ENCODE data around the gene PAOX.

PAOX gene

GRCh38 chr10:133399123-133399601 lies 20.1 kb downstream of the PAOX start:
- no peak for TF ChIP-seq CTCF (IDR thresholded peaks at IDR 0.05; ENCODE audit: low read depth, low read length, missing control alignments)
- no peak for DNase-seq (ENCODE audit: low read depth)
- no peak overlapping the region for H3K4me3 ChIP-seq (ENCODE audit: low read depth, low read length)
- in situ Hi-C loops (cut with HindIII; ENCODE audit: low sequenced_read_pairs): no loop called here

GRCh38 chr10:133400624-133401424 lies 21.8 kb downstream of the PAOX start:
- no peak for DNase-seq (ENCODE audit: low read depth)
- no peak overlapping the region for H3K4me3 ChIP-seq (ENCODE audit: low read depth, low read length)
- no peak for TF ChIP-seq CTCF (IDR thresholded peaks at IDR 0.05; ENCODE audit: low read depth, low read length, missing control alignments)
- in situ Hi-C loops (cut with HindIII; ENCODE audit: low sequenced_read_pairs): no loop called here

GRCh38 chr10:133401500-133401899 lies 22.4 kb downstream of the PAOX start:
- no peak for TF ChIP-seq CTCF (IDR thresholded peaks at IDR 0.05; ENCODE audit: low read depth, low read length, missing control alignments)
- H3K4me3 ChIP-seq (ENCODE audit: low read depth, low read length): no peak overlapping the region
- in situ Hi-C loops (cut with HindIII; ENCODE audit: low sequenced_read_pairs): no loop called here
- no peak for DNase-seq (ENCODE audit: low read depth)

GRCh38 chr10:133401981-133402725 lies 23.1 kb downstream of the PAOX start:
- no peak overlapping the region for H3K4me3 ChIP-seq (ENCODE audit: low read depth, low read length)
- no peak for DNase-seq (ENCODE audit: low read depth)
- in situ Hi-C loops (cut with HindIII; ENCODE audit: low sequenced_read_pairs): no loop called here
- TF ChIP-seq CTCF (IDR thresholded peaks at IDR 0.05; ENCODE audit: low read depth, low read length, missing control alignments): no peak

GRCh38 chr10:133403359-133403758 lies 24.3 kb downstream of the PAOX start:
- DNase-seq (ENCODE audit: low read depth): no peak
- in situ Hi-C loops (cut with HindIII; ENCODE audit: low sequenced_read_pairs): no loop called here
- TF ChIP-seq CTCF (IDR thresholded peaks at IDR 0.05; ENCODE audit: low read depth, low read length, missing control alignments): no peak
- no peak overlapping the region for H3K4me3 ChIP-seq (ENCODE audit: low read depth, low read length)

- no peak overlapping the region for H3K4me3 ChIP-seq (ENCODE audit: low read depth, low read length)
- TF ChIP-seq CTCF (IDR thresholded peaks at IDR 0.05; ENCODE audit: low read depth, low read length, missing control alignments): no peak
- no peak for DNase-seq (ENCODE audit: low read depth)
- in situ Hi-C loops (cut with HindIII; ENCODE audit: low sequenced_read_pairs): no loop called here
Observed at GRCh38 chr10:133403784-133404183, 24.7 kb downstream of the PAOX start.

Data from astrocyte of the cerebellum (primary cell).